NCI-H2029 (cell line): ENCODE results near the gene OPCML.

Experiments
- DNase-seq: peaks from one replicate; lab custom pipeline; 2025; lab: John Stamatoyannopoulos, UW

OPCML gene

GRCh38 chr11:132610216-132610615, 922.1 kb downstream of the OPCML start:
- DNase-seq: no peak

- no peak for DNase-seq
Observed at GRCh38 chr11:132607575-132607974, 924.7 kb downstream of the OPCML start.

- no peak for DNase-seq
Observed at GRCh38 chr11:132605825-132606570, 926.3 kb downstream of the OPCML start.

- no peak for DNase-seq
Observed at GRCh38 chr11:132604431-132604830, 927.9 kb downstream of the OPCML start.

GRCh38 chr11:132601875-132602274, 930.4 kb downstream of the OPCML start:
- DNase-seq: no peak

- DNase-seq: peak; percentile 1
Observed at GRCh38 chr11:132595711-132596134, 936.6 kb downstream of the OPCML start.

- DNase-seq: no peak
Observed at GRCh38 chr11:132595246-132595645, 937.1 kb downstream of the OPCML start.

GRCh38 chr11:132590986-132591385, 941.3 kb downstream of the OPCML start:
- no peak for DNase-seq

GRCh38 chr11:132590554-132590953, 941.7 kb downstream of the OPCML start:
- no peak for DNase-seq

- no peak for DNase-seq
Observed at GRCh38 chr11:132589791-132590190, 942.5 kb downstream of the OPCML start.

- no peak for DNase-seq
Observed at GRCh38 chr11:132588366-132588765, 943.9 kb downstream of the OPCML start.

- no peak for DNase-seq
Observed at GRCh38 chr11:132587716-132588115, 944.6 kb downstream of the OPCML start.

- DNase-seq: no peak
Observed at GRCh38 chr11:132586801-132587200, 945.5 kb downstream of the OPCML start.

GRCh38 chr11:132579634-132580327, 952.5 kb downstream of the OPCML start:
- DNase-seq: no peak

GRCh38 chr11:132579136-132579535, 953.2 kb downstream of the OPCML start:
- DNase-seq: no peak

- DNase-seq: no peak
Observed at GRCh38 chr11:132578580-132578979, 953.7 kb downstream of the OPCML start.

GRCh38 chr11:132576706-132577105, 955.6 kb downstream of the OPCML start:
- no peak for DNase-seq

- DNase-seq: no peak
Observed at GRCh38 chr11:132564091-132564885, 968.0 kb downstream of the OPCML start.

- DNase-seq: no peak
Observed at GRCh38 chr11:132563050-132563449, 969.3 kb downstream of the OPCML start.

GRCh38 chr11:132561937-132562336, 970.4 kb downstream of the OPCML start:
- DNase-seq: no peak

GRCh38 chr11:132559331-132560036, 972.8 kb downstream of the OPCML start:
- DNase-seq: no peak

GRCh38 chr11:132556316-132556715, 976.0 kb downstream of the OPCML start:
- DNase-seq: no peak
